ENCODE measurements around the gene EFNB3.
A peak's percentile ranks its signal among the peaks of the same experiment; 100 is the strongest.

EFNB3 gene

GRCh38 chr17:7717756-7718350 lies 12.9 kb downstream of the EFNB3 start:
- no peak for DNase-seq (ENCODE audit: low spot score)

- DNase-seq (ENCODE audit: low spot score) = no peak
Measured at GRCh38 chr17:7719661-7720060, 14.7 kb downstream of the EFNB3 start.

GRCh38 chr17:7720125-7720524 lies 15.1 kb downstream of the EFNB3 start:
- no peak for DNase-seq (ENCODE audit: low spot score)

- no peak for DNase-seq (ENCODE audit: low spot score)
Measured at GRCh38 chr17:7721612-7722011, 16.6 kb downstream of the EFNB3 start.

GRCh38 chr17:7727886-7728285 lies 22.9 kb downstream of the EFNB3 start:
- DNase-seq (ENCODE audit: low spot score) = no peak

- DNase-seq (ENCODE audit: low spot score) = no peak
Measured at GRCh38 chr17:7729816-7730215, 24.8 kb downstream of the EFNB3 start.

- no peak for DNase-seq (ENCODE audit: low spot score)
Measured at GRCh38 chr17:7732981-7733539, 28.1 kb downstream of the EFNB3 start.

- no peak for DNase-seq (ENCODE audit: low spot score)
Measured at GRCh38 chr17:7737601-7738000, 32.6 kb downstream of the EFNB3 start.

- DNase-seq (ENCODE audit: low spot score) = no peak
Measured at GRCh38 chr17:7739746-7740145, 34.7 kb downstream of the EFNB3 start.

GRCh38 chr17:7740481-7741001 lies 35.5 kb downstream of the EFNB3 start:
- no peak for DNase-seq (ENCODE audit: low spot score)

- DNase-seq (ENCODE audit: low spot score) = no peak
Measured at GRCh38 chr17:7742729-7743128, 37.7 kb downstream of the EFNB3 start.

GRCh38 chr17:7744416-7744815 lies 39.4 kb downstream of the EFNB3 start:
- no peak for DNase-seq (ENCODE audit: low spot score)

- peak; percentile 87 for DNase-seq (ENCODE audit: low spot score)
Measured at GRCh38 chr17:7745748-7746470, 40.9 kb downstream of the EFNB3 start.

- no peak for DNase-seq (ENCODE audit: low spot score)
Measured at GRCh38 chr17:7747635-7748071, 42.7 kb downstream of the EFNB3 start.

- DNase-seq (ENCODE audit: low spot score) = no peak
Measured at GRCh38 chr17:7748076-7748775, 43.2 kb downstream of the EFNB3 start.

GRCh38 chr17:7750321-7750821 lies 45.4 kb downstream of the EFNB3 start:
- peak; percentile 38 for DNase-seq (ENCODE audit: low spot score)

- no peak for DNase-seq (ENCODE audit: low spot score)
Measured at GRCh38 chr17:7754656-7755055, 49.7 kb downstream of the EFNB3 start.

GRCh38 chr17:7755095-7755890 lies 50.3 kb downstream of the EFNB3 start:
- no peak for DNase-seq (ENCODE audit: low spot score)

- no peak for DNase-seq (ENCODE audit: low spot score)
Measured at GRCh38 chr17:7756968-7757367, 52.0 kb downstream of the EFNB3 start.
